Measurements from ENCODE around the gene ASCL2.

ASCL2 gene

DNA sequence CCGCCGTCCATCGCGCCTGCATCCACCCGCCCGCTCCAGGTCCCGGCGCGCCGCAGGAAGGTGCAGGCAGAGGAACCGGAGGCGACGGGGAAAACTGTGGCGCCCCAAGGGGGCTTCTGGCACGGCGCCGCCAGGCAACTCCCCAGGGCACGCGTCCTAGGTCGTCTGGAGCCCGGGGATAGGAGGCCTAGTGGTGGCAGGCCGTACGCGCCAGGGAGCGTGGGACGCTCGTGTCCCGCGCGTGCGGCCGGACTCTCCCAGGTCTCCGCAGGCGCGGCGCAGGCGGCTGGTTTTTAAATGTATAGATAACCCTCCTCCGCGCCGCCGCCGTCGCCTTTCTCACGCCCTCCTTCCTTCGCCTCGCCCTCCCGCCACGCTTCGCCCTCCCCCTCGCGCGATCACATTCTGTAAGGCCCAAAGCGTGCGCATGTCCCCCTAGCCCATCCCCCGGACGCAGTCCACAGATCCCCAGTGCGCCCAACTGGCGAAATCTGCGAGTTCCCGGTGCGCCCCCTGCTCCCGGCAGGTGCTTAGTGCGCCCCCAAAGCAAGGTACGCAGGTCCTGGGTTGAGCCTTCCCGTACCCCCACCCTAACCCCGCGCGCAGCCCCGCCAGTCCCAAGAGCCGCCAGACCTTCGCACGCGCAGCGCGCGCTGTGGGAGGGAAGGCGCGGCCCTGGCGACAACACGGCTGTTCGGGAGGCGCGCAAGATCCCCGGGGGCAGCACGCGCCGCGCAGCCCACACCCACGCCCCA is at the start of gene ASCL2:
Gene ASCL2, minus strand, starts transcription at position 267 of the 755 bp plus-strand sequence. Its CDS starts 256 bp downstream, at position 11.
- H3K27ac ChIP-seq, result peak within 1 kb of the TSS; percentile 59
- TF ChIP-seq, protein P1, sequence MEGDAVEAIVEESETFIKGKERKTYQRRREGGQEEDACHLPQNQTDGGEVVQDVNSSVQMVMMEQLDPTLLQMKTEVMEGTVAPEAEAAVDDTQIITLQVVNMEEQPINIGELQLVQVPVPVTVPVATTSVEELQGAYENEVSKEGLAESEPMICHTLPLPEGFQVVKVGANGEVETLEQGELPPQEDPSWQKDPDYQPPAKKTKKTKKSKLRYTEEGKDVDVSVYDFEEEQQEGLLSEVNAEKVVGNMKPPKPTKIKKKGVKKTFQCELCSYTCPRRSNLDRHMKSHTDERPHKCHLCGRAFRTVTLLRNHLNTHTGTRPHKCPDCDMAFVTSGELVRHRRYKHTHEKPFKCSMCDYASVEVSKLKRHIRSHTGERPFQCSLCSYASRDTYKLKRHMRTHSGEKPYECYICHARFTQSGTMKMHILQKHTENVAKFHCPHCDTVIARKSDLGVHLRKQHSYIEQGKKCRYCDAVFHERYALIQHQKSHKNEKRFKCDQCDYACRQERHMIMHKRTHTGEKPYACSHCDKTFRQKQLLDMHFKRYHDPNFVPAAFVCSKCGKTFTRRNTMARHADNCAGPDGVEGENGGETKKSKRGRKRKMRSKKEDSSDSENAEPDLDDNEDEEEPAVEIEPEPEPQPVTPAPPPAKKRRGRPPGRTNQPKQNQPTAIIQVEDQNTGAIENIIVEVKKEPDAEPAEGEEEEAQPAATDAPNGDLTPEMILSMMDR (conservative IDR thresholded peaks at IDR 0.05), result no peak

GRCh38 chr11:2319791-2320472 is 49.5 kb upstream of the ASCL2 start:
- TF ChIP-seq, protein P1 (conservative IDR thresholded peaks at IDR 0.05), result no peak
- H3K27ac ChIP-seq, result no peak overlapping the region

GRCh38 chr11:2318707-2319106 is 48.3 kb upstream of the ASCL2 start:
- TF ChIP-seq, protein P1 (conservative IDR thresholded peaks at IDR 0.05), result no peak
- H3K27ac ChIP-seq, result no peak overlapping the region

DNA sequence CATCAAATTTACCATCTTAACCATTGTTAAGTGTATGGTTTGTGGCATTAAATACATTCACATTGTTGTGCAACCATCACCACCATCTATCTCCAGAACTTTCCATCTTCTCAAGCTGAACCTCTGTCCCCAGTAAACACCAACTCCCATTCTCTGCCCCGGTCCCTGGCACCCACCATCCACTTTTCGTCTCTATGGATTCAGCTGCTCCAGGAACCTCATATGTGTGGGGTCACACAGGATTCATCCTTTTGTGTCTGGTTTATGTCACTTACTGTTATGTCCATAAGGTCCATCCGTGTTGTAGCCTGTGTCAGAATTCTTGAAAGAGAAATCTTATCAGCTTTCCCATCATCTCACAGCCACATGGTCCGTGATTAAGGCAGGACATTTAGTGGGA is 47.7 kb upstream of the ASCL2 start:
- H3K27ac ChIP-seq, result no peak overlapping the region
- TF ChIP-seq, protein P1 (conservative IDR thresholded peaks at IDR 0.05), result no peak

DNA sequence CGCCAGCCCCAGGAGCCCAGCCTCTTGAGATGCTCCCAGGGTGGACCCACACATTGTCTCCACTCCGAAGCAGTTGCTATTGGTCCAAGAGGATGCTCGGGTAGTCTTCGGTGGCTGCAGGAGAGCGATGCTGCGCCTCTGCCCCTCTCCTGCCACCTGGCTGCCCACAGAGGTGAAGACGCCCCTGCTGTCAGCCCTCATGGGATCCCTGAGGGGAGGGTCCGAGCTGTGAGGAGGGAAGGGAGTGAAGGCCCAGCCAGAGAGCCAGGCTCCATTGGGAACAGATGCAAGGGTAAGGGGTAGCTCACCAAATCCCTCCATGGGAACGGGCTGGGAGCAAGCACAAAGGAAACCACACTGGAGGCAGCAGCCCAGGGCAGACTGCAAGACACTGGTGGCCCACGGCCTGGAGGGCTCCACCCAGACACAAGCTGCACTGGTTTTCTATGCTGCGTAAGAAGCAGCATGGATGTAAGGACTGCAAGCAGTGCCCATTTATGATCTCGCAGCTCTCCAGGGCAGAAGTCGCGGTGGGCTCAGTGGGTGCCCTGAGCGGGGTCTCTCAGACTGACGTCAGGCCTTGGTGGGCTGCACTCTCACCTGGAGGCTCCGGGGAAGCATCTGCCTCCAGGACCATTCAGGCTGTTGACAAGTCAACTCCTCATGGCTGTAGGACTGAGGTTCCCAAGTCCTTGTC is 47.1 kb upstream of the ASCL2 start:
- TF ChIP-seq, protein P1 (conservative IDR thresholded peaks at IDR 0.05), result no peak
- no peak overlapping the region for H3K27ac ChIP-seq

- TF ChIP-seq, protein P1 (conservative IDR thresholded peaks at IDR 0.05), result no peak
- H3K27ac ChIP-seq, result no peak overlapping the region
These were observed 46.5 kb upstream of the ASCL2 start for GRCh38 chr11:2316963-2317244.
